A549 (cell line): ENCODE measurements around the gene CTNND2. TPM values are rescaled to one million over a fixed set of nuclear protein-coding genes. Genes with fewer than 3 reads are reported as not detected.
A peak's percentile ranks its signal among the peaks of the same experiment; 100 is the strongest.

ENCODE experiments used
- ATAC-seq, 2 experiments: fragments of 200-7000 bp in 1 of 2; fragments of >200 bp in 1 of 2; cut with Nextera tagmentation in 1 of 2; cut with Tn5 transposase in 1 of 2; 3 replicates each; pipeline versions ENCODE4 v1.8.0 to v1.9.1; 2018 to 2020; ENCODE audit warnings: mild to moderate bottlenecking in 1 of 2, moderate library complexity in 1 of 2
- CTCF ChIA-PET: fragments of 300-600 bp; sonication (Branson Sonifier 250); formaldehyde crosslinking; extraction: SDS; loops from one replicate; lab custom pipeline; 2021; ENCODE audit warnings: antibody characterized with exemption, inconsistent platforms; lab: Yijun Ruan, JAX
- POLR2A ChIA-PET: fragments of 350-600 bp; formaldehyde crosslinking; extraction: SDS; loops from one replicate; lab custom pipeline; 2021; ENCODE audit warnings: antibody characterized with exemption, inconsistent platforms; lab: Yijun Ruan, JAX
- DNase-seq, 2 experiments: peaks; one replicate each; pipeline versions ENCODE4 v3.0.0 to v3.0.0-alpha.2; 2011 to 2016; ENCODE audit warnings: low read depth in 1 of 2, low spot score in 1 of 2
- FAIRE-seq: peaks from 2 replicates; lab custom pipeline; 2011; peaks lifted over from hg19 to GRCh38; lab: Jason Lieb, UNC
- H3K27ac ChIP-seq, 2 experiments: fragments of >200 bp; sonication (Bioruptor Twin); formaldehyde crosslinking; 3 replicates each; pipeline ENCODE4 v1.5.1; 2016 to 2017
- H3K4me1 ChIP-seq: fragments of >200 bp; sonication (Bioruptor Twin); formaldehyde crosslinking; 3 replicates; pipeline ENCODE4 v1.6.1; 2016
- H3K4me2 ChIP-seq: fragments of >200 bp; sonication (Bioruptor Twin); formaldehyde crosslinking; 3 replicates; pipeline ENCODE4 v1.6.1; 2016
- H3K4me3 ChIP-seq: fragments of >200 bp; sonication (Bioruptor Twin); formaldehyde crosslinking; 3 replicates; pipeline ENCODE4 v1.5.1; 2016
- H3K9me3 ChIP-seq: fragments of >200 bp; sonication (Bioruptor Twin); formaldehyde crosslinking; 3 replicates; pipeline ENCODE4 v1.6.1; 2016
- CHD4 ChIP-seq: fragments of 200-600 bp; sonication (generic); IDR thresholded peaks from 2 replicates; pipeline ENCODE4 v1.6.1; 2016; ENCODE audit warnings: antibody characterized with exemption, mild to moderate bottlenecking, borderline replicate concordance
- FOXS1 ChIP-seq: fragments of 250-450 bp; sonication (Bioruptor Pico); IDR thresholded peaks from 2 replicates; pipeline ENCODE4 v1.5.0; 2020; ENCODE audit warnings: mild to moderate bottlenecking, moderate library complexity
- GATA3 ChIP-seq: IDR thresholded peaks from 2 replicates; pipeline ENCODE4 v1.6.1; 2012; ENCODE audit warnings: borderline replicate concordance
- HOXA7 ChIP-seq: fragments of 250-450 bp; sonication (Bioruptor Pico); IDR thresholded peaks from 2 replicates; pipeline ENCODE4 v1.5.0; 2020; ENCODE audit warnings: mild to moderate bottlenecking, moderate library complexity
- HOXB13 ChIP-seq: fragments of 250-450 bp; sonication (Bioruptor Pico); IDR thresholded peaks from 2 replicates; pipeline ENCODE4 v1.5.0; 2020; ENCODE audit warnings: low read depth, mild to moderate bottlenecking, moderate library complexity
- MYC ChIP-seq: IDR thresholded peaks from 2 replicates; pipeline ENCODE4 v1.6.1; 2012; ENCODE audit warnings: mild to moderate bottlenecking, inconsistent platforms, low read length, improper control_type of control experiment, borderline replicate concordance
- NPAS2 ChIP-seq: fragments of 250-450 bp; sonication (Bioruptor Pico); IDR thresholded peaks from 2 replicates; pipeline ENCODE4 v1.8.0; 2022; ENCODE audit warnings: mild to moderate bottlenecking, moderate library complexity, borderline replicate concordance
- PHF8 ChIP-seq: fragments of 200-600 bp; sonication (generic); IDR thresholded peaks from 2 replicates; pipeline ENCODE4 v1.6.1; 2016; ENCODE audit warnings: low read depth, mild to moderate bottlenecking, antibody characterized with exemption, moderate library complexity, borderline replicate concordance
- POLR2A ChIP-seq: IDR thresholded peaks from 2 replicates; pipeline ENCODE4 v1.6.1; 2012; ENCODE audit warnings: mild to moderate bottlenecking, low read length
- POLR2AphosphoS2 ChIP-seq: conservative IDR thresholded peaks from 2 replicates; pipeline ENCODE4 v1.6.1; 2012; ENCODE audit warnings: low read length, improper control_type of control experiment, inconsistent platforms
- RCOR1 ChIP-seq: fragments of 150-350 bp; IDR thresholded peaks from 2 replicates; pipeline ENCODE4 v1.6.1; 2014; ENCODE audit warnings: antibody characterized with exemption, low read length, low read depth
- RFX5 ChIP-seq: fragments of 450-650 bp; IDR thresholded peaks from 2 replicates; pipeline ENCODE4 v1.7.1; 2014; ENCODE audit warnings: antibody characterized with exemption, mild to moderate bottlenecking, moderate library complexity
- TFCP2L1 ChIP-seq: fragments of 250-450 bp; sonication (Bioruptor Pico); IDR thresholded peaks from 2 replicates; pipeline ENCODE4 v1.5.0; 2021; ENCODE audit warnings: mild to moderate bottlenecking
- ZNF302 ChIP-seq: fragments of 250-450 bp; sonication (Bioruptor Pico); IDR thresholded peaks from 2 replicates; pipeline ENCODE4 v1.9.0; 2021; ENCODE audit warnings: inconsistent platforms, mild to moderate bottlenecking, moderate library complexity
- ZSCAN20 ChIP-seq: fragments of 250-450 bp; sonication (Bioruptor Pico); IDR thresholded peaks from 2 replicates; pipeline ENCODE4 v1.8.0; 2022; ENCODE audit warnings: mild to moderate bottlenecking, moderate library complexity
- WGBS: methylation state at CpG from one replicate; pipeline ENCODE4 v1.1.6; 2017; ENCODE audit errors: missing lambda C conversion rate; 5-methylcytosine and 5-hydroxymethylcytosine counted together
- polyA plus RNA-seq, 4 experiments: library from polyadenylated mRNA; depleted of rRNA in 3 of 4; stranded (reverse); fragments of >200 nt; fragmentation: RNase III in 1 of 4; extraction: RNeasy Plus Mini Kit Qiagen cat#74134 plus additional on column Dnase treatment in 1 of 4; gene quantifications; 2 replicates in 3 of 4; 3 replicates in 1 of 4; pipeline ENCODE4 v1.2.3, GENCODE V29; 2011 to 2017
- TF ChIP-seq, protein P1 (sequence below): IDR thresholded peaks from 2 replicates; pipeline ENCODE4 v1.6.1; 2012; ENCODE audit warnings: low read depth, borderline replicate concordance
- TF ChIP-seq, protein P2 (sequence below): fragments of >200 bp; sonication (Bioruptor Twin); formaldehyde crosslinking; IDR thresholded peaks from 3 replicates; pipeline ENCODE4 v1.5.1; 2016
- TF ChIP-seq, protein P3 (sequence below): fragments of 450-650 bp; IDR thresholded peaks from 2 replicates; pipeline ENCODE4 v1.6.1; 2014; ENCODE audit warnings: antibody characterized with exemption
- TF ChIP-seq, protein P4 (sequence below): fragments of 200-600 bp; sonication (generic); IDR thresholded peaks from 2 replicates; pipeline ENCODE4 v1.6.1; 2016; ENCODE audit warnings: antibody characterized with exemption, mild to moderate bottlenecking, moderate library complexity
- TF ChIP-seq, protein P5 (sequence below): fragments of 250-450 bp; sonication (Bioruptor Pico); IDR thresholded peaks from 2 replicates; pipeline ENCODE4 v1.5.0; 2021; ENCODE audit warnings: mild to moderate bottlenecking, moderate library complexity, borderline replicate concordance

Gene CTNND2
- polyA plus RNA-seq, 2 of the 4 experiments (the other 2 are of a cell fraction) = not detected

DNA sequence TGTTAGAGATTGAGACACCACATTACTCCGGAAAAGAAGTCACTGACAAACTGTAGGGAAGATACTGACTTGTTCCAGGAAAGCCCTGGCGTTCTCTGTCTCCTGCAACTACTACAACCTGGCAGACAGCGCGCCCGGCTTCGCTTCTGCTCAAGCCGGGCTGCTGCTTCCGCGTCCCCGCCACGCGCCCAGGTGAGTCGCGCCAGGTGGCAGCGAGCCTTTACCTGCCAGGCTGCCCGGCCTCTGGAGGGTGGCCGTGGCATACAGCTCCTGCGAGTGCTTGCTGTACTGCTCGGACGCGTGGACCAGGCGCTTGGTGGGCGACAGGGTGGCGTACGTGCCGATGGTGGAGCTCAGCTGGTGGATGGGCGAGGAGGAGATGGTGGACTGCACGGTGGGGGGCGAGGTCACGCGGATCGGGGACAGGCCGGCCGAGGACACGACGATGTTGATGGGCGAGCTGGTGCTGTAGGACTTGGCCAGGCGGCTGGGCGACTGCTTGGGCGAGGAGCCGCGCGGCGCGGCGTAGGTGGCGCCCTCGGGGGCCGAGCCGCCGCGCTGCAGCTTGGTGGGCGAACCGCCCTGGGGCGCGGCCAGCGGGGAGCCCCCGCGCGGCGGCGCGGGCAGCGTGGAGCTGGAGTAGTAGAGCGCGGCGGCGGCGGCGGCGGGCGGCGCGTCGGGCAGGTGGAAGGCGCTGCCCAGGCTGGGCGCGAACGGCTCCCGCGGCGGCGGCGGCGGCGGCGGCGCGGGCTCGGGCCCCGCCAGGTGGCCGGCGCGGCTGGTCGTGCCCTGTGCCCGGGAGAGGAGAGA is 519.6 kb downstream of the CTNND2 start:
- Histone ChIP-seq H3K27ac (no peak overlapping the region), H3K4me3 (peak overlapping the region; percentile 35), H3K4me1 (peaks cover 4% of the 10 kb centered on the region; the same call in 1 of the 3 replicates), H3K9me3 (no peaks in the 10 kb centered on the region), H3K4me2 (peak overlapping the region; percentile 80)
- WGBS = 22% methylated on average over 19 of the region's 96 CpGs
- no peak for FAIRE-seq
- TF ChIP-seq PHF8 = no peak
- TF ChIP-seq, protein P1, sequence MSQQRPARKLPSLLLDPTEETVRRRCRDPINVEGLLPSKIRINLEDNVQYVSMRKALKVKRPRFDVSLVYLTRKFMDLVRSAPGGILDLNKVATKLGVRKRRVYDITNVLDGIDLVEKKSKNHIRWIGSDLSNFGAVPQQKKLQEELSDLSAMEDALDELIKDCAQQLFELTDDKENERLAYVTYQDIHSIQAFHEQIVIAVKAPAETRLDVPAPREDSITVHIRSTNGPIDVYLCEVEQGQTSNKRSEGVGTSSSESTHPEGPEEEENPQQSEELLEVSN = no peak
- POLR2A ChIA-PET = no interaction called here
- peak; percentile 69 to 77 for ATAC-seq
- no peak for DNase-seq
- CTCF ChIA-PET = interaction anchor here (1.2 kb wide), 1 partner anchor 10 kb away, joined by 3 read pairs; no protein-coding TSS in a partner anchor

DNA sequence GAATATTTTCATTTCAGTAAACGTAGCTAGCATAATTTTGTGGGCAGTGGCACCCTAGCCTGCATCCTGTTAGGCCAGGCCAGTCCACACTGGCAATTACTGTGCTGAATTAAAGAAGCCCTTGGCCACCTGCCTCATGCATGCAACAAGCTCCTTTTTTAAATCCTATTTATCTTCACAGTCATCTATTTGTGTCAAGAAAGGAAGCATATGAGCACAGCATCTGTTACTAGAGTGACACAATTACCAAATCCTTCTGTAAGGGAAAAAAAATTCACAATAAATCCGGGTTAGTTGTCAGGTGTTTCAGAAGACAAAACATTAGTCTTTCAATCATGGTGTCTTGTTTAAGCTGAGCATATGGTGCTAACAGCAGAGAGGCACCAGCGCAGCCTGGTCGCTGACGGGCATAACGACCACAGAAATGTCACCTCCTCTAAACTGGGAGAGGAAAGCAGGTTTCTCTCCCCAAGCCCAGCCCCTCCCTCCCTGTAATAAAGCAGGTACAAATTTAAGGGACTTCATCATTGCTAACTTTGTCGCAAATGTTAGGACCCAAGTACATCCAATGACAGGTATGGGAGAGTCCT is 520.6 kb downstream of the CTNND2 start:
- no peak overlapping the region for H3K27ac ChIP-seq
- no peak for FAIRE-seq
- H3K9me3 ChIP-seq = no peaks in the 10 kb centered on the region
- 44% methylated on average over 7 of the region's 7 CpGs for WGBS
- H3K4me3 ChIP-seq = no peak overlapping the region
- ATAC-seq = no peak
- no peak for DNase-seq
- peaks cover 4% of the 10 kb centered on the region; the same call in 1 of the 3 replicates for H3K4me1 ChIP-seq
- CTCF ChIA-PET = no interaction called here
- POLR2A ChIA-PET = no interaction called here
- H3K4me2 ChIP-seq = no peak overlapping the region
- TF ChIP-seq ZSCAN20 (CRISPR knock-in tag) = no peak
- TF ChIP-seq, protein P2, sequence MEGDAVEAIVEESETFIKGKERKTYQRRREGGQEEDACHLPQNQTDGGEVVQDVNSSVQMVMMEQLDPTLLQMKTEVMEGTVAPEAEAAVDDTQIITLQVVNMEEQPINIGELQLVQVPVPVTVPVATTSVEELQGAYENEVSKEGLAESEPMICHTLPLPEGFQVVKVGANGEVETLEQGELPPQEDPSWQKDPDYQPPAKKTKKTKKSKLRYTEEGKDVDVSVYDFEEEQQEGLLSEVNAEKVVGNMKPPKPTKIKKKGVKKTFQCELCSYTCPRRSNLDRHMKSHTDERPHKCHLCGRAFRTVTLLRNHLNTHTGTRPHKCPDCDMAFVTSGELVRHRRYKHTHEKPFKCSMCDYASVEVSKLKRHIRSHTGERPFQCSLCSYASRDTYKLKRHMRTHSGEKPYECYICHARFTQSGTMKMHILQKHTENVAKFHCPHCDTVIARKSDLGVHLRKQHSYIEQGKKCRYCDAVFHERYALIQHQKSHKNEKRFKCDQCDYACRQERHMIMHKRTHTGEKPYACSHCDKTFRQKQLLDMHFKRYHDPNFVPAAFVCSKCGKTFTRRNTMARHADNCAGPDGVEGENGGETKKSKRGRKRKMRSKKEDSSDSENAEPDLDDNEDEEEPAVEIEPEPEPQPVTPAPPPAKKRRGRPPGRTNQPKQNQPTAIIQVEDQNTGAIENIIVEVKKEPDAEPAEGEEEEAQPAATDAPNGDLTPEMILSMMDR = no peak
- TF ChIP-seq HOXA7 (CRISPR knock-in tag) = no peak
- no peak for TF ChIP-seq ZNF302
- no peak for TF ChIP-seq TFCP2L1 (CRISPR knock-in tag)
- no peak for TF ChIP-seq POLR2A
- no peak for TF ChIP-seq RCOR1
- TF ChIP-seq, protein P3, sequence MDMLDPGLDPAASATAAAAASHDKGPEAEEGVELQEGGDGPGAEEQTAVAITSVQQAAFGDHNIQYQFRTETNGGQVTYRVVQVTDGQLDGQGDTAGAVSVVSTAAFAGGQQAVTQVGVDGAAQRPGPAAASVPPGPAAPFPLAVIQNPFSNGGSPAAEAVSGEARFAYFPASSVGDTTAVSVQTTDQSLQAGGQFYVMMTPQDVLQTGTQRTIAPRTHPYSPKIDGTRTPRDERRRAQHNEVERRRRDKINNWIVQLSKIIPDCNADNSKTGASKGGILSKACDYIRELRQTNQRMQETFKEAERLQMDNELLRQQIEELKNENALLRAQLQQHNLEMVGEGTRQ = no peak
- TF ChIP-seq CHD4 = no peak
- TF ChIP-seq, protein P4, sequence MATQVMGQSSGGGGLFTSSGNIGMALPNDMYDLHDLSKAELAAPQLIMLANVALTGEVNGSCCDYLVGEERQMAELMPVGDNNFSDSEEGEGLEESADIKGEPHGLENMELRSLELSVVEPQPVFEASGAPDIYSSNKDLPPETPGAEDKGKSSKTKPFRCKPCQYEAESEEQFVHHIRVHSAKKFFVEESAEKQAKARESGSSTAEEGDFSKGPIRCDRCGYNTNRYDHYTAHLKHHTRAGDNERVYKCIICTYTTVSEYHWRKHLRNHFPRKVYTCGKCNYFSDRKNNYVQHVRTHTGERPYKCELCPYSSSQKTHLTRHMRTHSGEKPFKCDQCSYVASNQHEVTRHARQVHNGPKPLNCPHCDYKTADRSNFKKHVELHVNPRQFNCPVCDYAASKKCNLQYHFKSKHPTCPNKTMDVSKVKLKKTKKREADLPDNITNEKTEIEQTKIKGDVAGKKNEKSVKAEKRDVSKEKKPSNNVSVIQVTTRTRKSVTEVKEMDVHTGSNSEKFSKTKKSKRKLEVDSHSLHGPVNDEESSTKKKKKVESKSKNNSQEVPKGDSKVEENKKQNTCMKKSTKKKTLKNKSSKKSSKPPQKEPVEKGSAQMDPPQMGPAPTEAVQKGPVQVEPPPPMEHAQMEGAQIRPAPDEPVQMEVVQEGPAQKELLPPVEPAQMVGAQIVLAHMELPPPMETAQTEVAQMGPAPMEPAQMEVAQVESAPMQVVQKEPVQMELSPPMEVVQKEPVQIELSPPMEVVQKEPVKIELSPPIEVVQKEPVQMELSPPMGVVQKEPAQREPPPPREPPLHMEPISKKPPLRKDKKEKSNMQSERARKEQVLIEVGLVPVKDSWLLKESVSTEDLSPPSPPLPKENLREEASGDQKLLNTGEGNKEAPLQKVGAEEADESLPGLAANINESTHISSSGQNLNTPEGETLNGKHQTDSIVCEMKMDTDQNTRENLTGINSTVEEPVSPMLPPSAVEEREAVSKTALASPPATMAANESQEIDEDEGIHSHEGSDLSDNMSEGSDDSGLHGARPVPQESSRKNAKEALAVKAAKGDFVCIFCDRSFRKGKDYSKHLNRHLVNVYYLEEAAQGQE = no peak
- TF ChIP-seq, protein P5, sequence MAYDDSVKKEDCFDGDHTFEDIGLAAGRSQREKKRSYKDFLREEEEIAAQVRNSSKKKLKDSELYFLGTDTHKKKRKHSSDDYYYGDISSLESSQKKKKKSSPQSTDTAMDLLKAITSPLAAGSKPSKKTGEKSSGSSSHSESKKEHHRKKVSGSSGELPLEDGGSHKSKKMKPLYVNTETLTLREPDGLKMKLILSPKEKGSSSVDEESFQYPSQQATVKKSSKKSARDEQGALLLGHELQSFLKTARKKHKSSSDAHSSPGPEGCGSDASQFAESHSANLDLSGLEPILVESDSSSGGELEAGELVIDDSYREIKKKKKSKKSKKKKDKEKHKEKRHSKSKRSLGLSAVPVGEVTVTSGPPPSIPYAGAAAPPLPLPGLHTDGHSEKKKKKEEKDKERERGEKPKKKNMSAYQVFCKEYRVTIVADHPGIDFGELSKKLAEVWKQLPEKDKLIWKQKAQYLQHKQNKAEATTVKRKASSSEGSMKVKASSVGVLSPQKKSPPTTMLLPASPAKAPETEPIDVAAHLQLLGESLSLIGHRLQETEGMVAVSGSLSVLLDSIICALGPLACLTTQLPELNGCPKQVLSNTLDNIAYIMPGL = no peak
- TF ChIP-seq NPAS2 = no peak
- no peak for TF ChIP-seq GATA3
- no peak for TF ChIP-seq HOXB13
- no peak for TF ChIP-seq FOXS1
- no peak for TF ChIP-seq POLR2AphosphoS2
- TF ChIP-seq MYC = no peak
- no peak for TF ChIP-seq RFX5
